Measurements from ENCODE around the gene SIGLEC12.

The SIGLEC12 gene

GRCh38 chr19:51501594-51502263 lies at the start of gene SIGLEC12:
Gene SIGLEC12 (minus strand): TSS chr19:51501800. CDS start chr19:51501733, 67 bp downstream.
- DNase-seq (ENCODE audit: low spot score in 2 of 2) (no peak), ATAC-seq (replicated peaks; ENCODE audit: extremely low read depth, poor library complexity, severe bottlenecking) (no peak)
- no peak within 1 kb of the TSS for H3K27ac Mint-ChIP-seq (ENCODE audit: low read depth)
- no peak within 1 kb of the TSS for H3K4me3 Mint-ChIP-seq
- no peaks in the 10 kb centered on the region for H3K9me3 Mint-ChIP-seq
- peaks cover 20% of the 10 kb centered on the region for H3K27me3 Mint-ChIP-seq
- peaks cover 5% of the 10 kb centered on the region for H3K4me1 Mint-ChIP-seq
- no peaks in the 10 kb centered on the region for H3K36me3 Mint-ChIP-seq (ENCODE audit: insufficient read depth)

GRCh38 chr19:51550848-51551672 lies 49.5 kb upstream of the SIGLEC12 start:
- ATAC-seq (replicated peaks; ENCODE audit: extremely low read depth, poor library complexity, severe bottlenecking) = no peak
- Mint-ChIP-seq H3K27ac (ENCODE audit: low read depth) (no peak overlapping the region), H3K36me3 (ENCODE audit: insufficient read depth) (peaks cover 2% of the 10 kb centered on the region)

GRCh38 chr19:51549533-51550324 lies 48.1 kb upstream of the SIGLEC12 start:
- Mint-ChIP-seq H3K36me3 (ENCODE audit: insufficient read depth) (peaks cover 2% of the 10 kb centered on the region), H3K27ac (ENCODE audit: low read depth) (no peak overlapping the region)

More at GRCh38 chr19:51550848-51551672, 49.5 kb upstream of the SIGLEC12 start:
- Mint-ChIP-seq H3K4me1 (peaks cover 22% of the 10 kb centered on the region), H3K9me3 (peaks cover 6% of the 10 kb centered on the region), H3K27me3 (peaks cover 79% of the 10 kb centered on the region), H3K4me3 (peak overlapping the region; percentile 9)
- DNase-seq (ENCODE audit: low spot score in 2 of 2) = no peak

GRCh38 chr19:51548891-51549305 lies 47.3 kb upstream of the SIGLEC12 start:
- no peak for ATAC-seq (replicated peaks; ENCODE audit: extremely low read depth, poor library complexity, severe bottlenecking)
- H3K27ac Mint-ChIP-seq (ENCODE audit: low read depth) = no peak overlapping the region
- H3K4me3 Mint-ChIP-seq = peak overlapping the region; percentile 9
- peaks cover 79% of the 10 kb centered on the region for H3K27me3 Mint-ChIP-seq
- H3K4me1 Mint-ChIP-seq = peaks cover 22% of the 10 kb centered on the region
- DNase-seq (ENCODE audit: low spot score in 2 of 2) = no peak
- peaks cover 2% of the 10 kb centered on the region for H3K36me3 Mint-ChIP-seq (ENCODE audit: insufficient read depth)
- H3K9me3 Mint-ChIP-seq = peaks cover 6% of the 10 kb centered on the region

More at GRCh38 chr19:51549533-51550324, 48.1 kb upstream of the SIGLEC12 start:
- Mint-ChIP-seq H3K27me3 (peaks cover 79% of the 10 kb centered on the region), H3K9me3 (peaks cover 6% of the 10 kb centered on the region), H3K4me3 (peak overlapping the region; percentile 9), H3K4me1 (peaks cover 22% of the 10 kb centered on the region)
- DNase-seq (ENCODE audit: low spot score in 2 of 2) = peak in 1 of 2 donors; percentile 8
- no peak for ATAC-seq (replicated peaks; ENCODE audit: extremely low read depth, poor library complexity, severe bottlenecking)

GRCh38 chr19:51548213-51548651 lies 46.6 kb upstream of the SIGLEC12 start:
- no peak overlapping the region for H3K27ac Mint-ChIP-seq (ENCODE audit: low read depth)
- ATAC-seq (replicated peaks; ENCODE audit: extremely low read depth, poor library complexity, severe bottlenecking) = no peak
- peaks cover 2% of the 10 kb centered on the region for H3K36me3 Mint-ChIP-seq (ENCODE audit: insufficient read depth)
- H3K9me3 Mint-ChIP-seq = peaks cover 6% of the 10 kb centered on the region
- DNase-seq (ENCODE audit: low spot score in 2 of 2) = no peak
- H3K4me3 Mint-ChIP-seq = no peak overlapping the region
- peaks cover 22% of the 10 kb centered on the region for H3K4me1 Mint-ChIP-seq
- peaks cover 86% of the 10 kb centered on the region for H3K27me3 Mint-ChIP-seq

- Mint-ChIP-seq H3K27ac (ENCODE audit: low read depth) (no peak overlapping the region), H3K36me3 (ENCODE audit: insufficient read depth) (peaks cover 1% of the 10 kb centered on the region), H3K9me3 (peaks cover 3% of the 10 kb centered on the region), H3K4me3 (no peak overlapping the region), H3K4me1 (peaks cover 20% of the 10 kb centered on the region), H3K27me3 (peaks cover 86% of the 10 kb centered on the region)
- DNase-seq (ENCODE audit: low spot score in 2 of 2) (no peak), ATAC-seq (replicated peaks; ENCODE audit: extremely low read depth, poor library complexity, severe bottlenecking) (no peak)
Measured at GRCh38 chr19:51547397-51548212, 46.0 kb upstream of the SIGLEC12 start.

GRCh38 chr19:51546650-51547396 lies 45.2 kb upstream of the SIGLEC12 start:
- DNase-seq (ENCODE audit: low spot score in 2 of 2) = no peak
- Mint-ChIP-seq H3K4me3 (no peak overlapping the region), H3K36me3 (ENCODE audit: insufficient read depth) (no peaks in the 10 kb centered on the region), H3K27ac (ENCODE audit: low read depth) (no peak overlapping the region), H3K9me3 (no peaks in the 10 kb centered on the region), H3K27me3 (peaks cover 86% of the 10 kb centered on the region), H3K4me1 (peaks cover 13% of the 10 kb centered on the region)
- ATAC-seq (replicated peaks; ENCODE audit: extremely low read depth, poor library complexity, severe bottlenecking) = no peak

GRCh38 chr19:51546107-51546649 lies 44.6 kb upstream of the SIGLEC12 start:
- Mint-ChIP-seq H3K4me1 (peaks cover 7% of the 10 kb centered on the region), H3K27me3 (peaks cover 86% of the 10 kb centered on the region), H3K9me3 (no peaks in the 10 kb centered on the region), H3K27ac (ENCODE audit: low read depth) (no peak overlapping the region), H3K4me3 (no peak overlapping the region), H3K36me3 (ENCODE audit: insufficient read depth) (no peaks in the 10 kb centered on the region)
- ATAC-seq (replicated peaks; ENCODE audit: extremely low read depth, poor library complexity, severe bottlenecking) = no peak
- no peak for DNase-seq (ENCODE audit: low spot score in 2 of 2)

- H3K4me1 Mint-ChIP-seq = peaks cover 2% of the 10 kb centered on the region
- no peak for ATAC-seq (replicated peaks; ENCODE audit: extremely low read depth, poor library complexity, severe bottlenecking)
- no peak for DNase-seq (ENCODE audit: low spot score in 2 of 2)
- no peak overlapping the region for H3K4me3 Mint-ChIP-seq
- H3K9me3 Mint-ChIP-seq = no peaks in the 10 kb centered on the region
- H3K27me3 Mint-ChIP-seq = peaks cover 86% of the 10 kb centered on the region
- H3K27ac Mint-ChIP-seq (ENCODE audit: low read depth) = no peak overlapping the region
- no peaks in the 10 kb centered on the region for H3K36me3 Mint-ChIP-seq (ENCODE audit: insufficient read depth)
Measured at GRCh38 chr19:51544038-51544437, 42.4 kb upstream of the SIGLEC12 start.

- peaks cover 87% of the 10 kb centered on the region for H3K27me3 Mint-ChIP-seq
- no peak for ATAC-seq (replicated peaks; ENCODE audit: extremely low read depth, poor library complexity, severe bottlenecking)
Measured at GRCh38 chr19:51542699-51543098, 41.1 kb upstream of the SIGLEC12 start.

More at GRCh38 chr19:51542699-51543098, 41.1 kb upstream of the SIGLEC12 start:
- Mint-ChIP-seq H3K36me3 (ENCODE audit: insufficient read depth) (no peaks in the 10 kb centered on the region), H3K27ac (ENCODE audit: low read depth) (no peak overlapping the region), H3K9me3 (no peaks in the 10 kb centered on the region), H3K4me1 (no peaks in the 10 kb centered on the region), H3K4me3 (no peak overlapping the region)
- DNase-seq (ENCODE audit: low spot score in 2 of 2) = no peak
